ENCODE measurements around the gene ZBTB33. TPM values are rescaled to one million over a fixed set of nuclear protein-coding genes. Genes with fewer than 3 reads are reported as not detected.

Gene ZBTB33
- total and polyA plus RNA-seq, 2 of the 13 experiments (the other 11 are each of a cell fraction or from before 2014, with no cell fraction given) = 6.5 to 20.2 TPM

DNA sequence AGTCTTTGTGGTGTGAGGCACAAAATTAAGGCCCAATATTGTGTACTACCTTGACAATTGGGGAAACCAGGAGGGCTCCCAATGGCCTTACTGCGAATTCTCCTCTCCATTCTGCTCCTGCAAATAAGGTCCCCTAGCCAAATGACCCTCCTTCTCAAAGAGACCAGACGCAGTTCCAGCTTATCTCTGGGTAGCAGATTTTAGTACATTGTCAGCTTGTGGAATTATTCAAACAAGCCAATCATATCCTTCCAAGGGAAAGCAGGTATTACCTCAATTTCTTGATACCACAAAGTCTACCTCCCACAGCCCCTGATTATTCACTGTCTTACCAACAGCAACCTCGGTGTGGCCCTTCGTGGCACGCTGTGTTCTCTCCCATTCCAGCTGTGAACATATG, 7.8 kb upstream of the ZBTB33 start:
- ATAC-seq = no peak
- H4K20me1 ChIP-seq (ENCODE audit: insufficient read depth, low read length) = no peaks in the 10 kb centered on the region
- H3K4me2 ChIP-seq (ENCODE audit: low read depth, low read length) = peak overlapping the region; percentile 73
- in situ Hi-C loops (cut with HindIII; ENCODE audit: extremely low pct_ligation_motif_present, low pct_unique_long_range_greater_than_20kb) = loop anchor here (25.0 kb wide), 1 partner anchor 219 kb away; the partner anchor contains the start of gene LAMP2
- no peaks in the 10 kb centered on the region; a peak in 1 of 5 replicates for H3K27me3 ChIP-seq (ENCODE audit: control insufficient read depth in 1 of 2, insufficient read depth in 2 of 2, low read length in 2 of 2)
- WGBS (ENCODE audit: low lambda C conversion rate) = 93% methylated on average over 5 of the region's 5 CpGs
- TF ChIP-seq JUN (CRISPR knock-in tag; IDR thresholded peaks at IDR 0.05) (no peak), CSRNP2 (CRISPR knock-in tag; conservative IDR thresholded peaks at IDR 0.05; ENCODE audit: low read depth) (no peak), ZNF513 (CRISPR knock-in tag; conservative IDR thresholded peaks at IDR 0.05) (no peak), KLF16 (CRISPR knock-in tag; IDR thresholded peaks at IDR 0.05) (no peak), ZIK1 (CRISPR knock-in tag; IDR thresholded peaks at IDR 0.05; ENCODE audit: borderline replicate concordance, low read depth) (no peak), NCOA2 (CRISPR knock-in tag; IDR thresholded peaks at IDR 0.05) (no peak)
- no peak for FAIRE-seq
- no peaks in the 10 kb centered on the region for H3K9me3 ChIP-seq (ENCODE audit: low read length)
- H3K4me3 ChIP-seq (replicated peaks in 1 of 3; ENCODE audit: insufficient read depth in 1 of 3, low read depth in 2 of 3, low read length in 3 of 3) = no peak overlapping the region
- H3K79me2 ChIP-seq (ENCODE audit: insufficient read depth, low read length) = peaks cover 23% of the 10 kb centered on the region
- no TSS peak for BruUV-seq (replicated peaks)
- no peak overlapping the region for H3K27ac ChIP-seq (ENCODE audit: extremely low read length, insufficient read depth, low read length)
- H3K9ac ChIP-seq (ENCODE audit: insufficient read depth, low read depth, low read length) = no peak overlapping the region
- ChIA-PET POLR2A (no interaction called here), CTCF (ENCODE audit: low intra/inter-chr PET ratio, low total read pairs) (no interaction called here)
- H2AFZ ChIP-seq (ENCODE audit: low read length) = no peak overlapping the region
- no peak for DNase-seq (ENCODE audit: low spot score)
- peaks cover 11% of the 10 kb centered on the region for H3K4me1 ChIP-seq (ENCODE audit: insufficient read depth, low read length)
- intact Hi-C loops (cut with micrococcal nuclease; ENCODE audit: unreplicated experiment) = no loop called here
- H3K36me3 ChIP-seq (replicated peaks in 1 of 2; ENCODE audit: control insufficient read depth in 1 of 2, insufficient read depth in 2 of 2, low read length in 2 of 2) = peaks cover 3 to 5% of the 10 kb centered on the region in 2 experiments; a peak in 3 of 5 replicates

Measured in HepG2 (cell line).